NCI-H2196 (cell line): ENCODE data around the gene ARHGAP23.
A peak's percentile ranks its signal among the peaks of the same experiment; 100 is the strongest.
"Not testable (repeated sequence)": the region's sequence is repeated elsewhere in the genome, so short reads cannot be mapped to it uniquely, and the experiment has no call there.

Experiments
- DNase-seq: peaks from one replicate; lab custom pipeline; 2025; ENCODE audit not compliant: unreplicated experiment; lab: John Stamatoyannopoulos, UW

Gene ARHGAP23

DNA sequence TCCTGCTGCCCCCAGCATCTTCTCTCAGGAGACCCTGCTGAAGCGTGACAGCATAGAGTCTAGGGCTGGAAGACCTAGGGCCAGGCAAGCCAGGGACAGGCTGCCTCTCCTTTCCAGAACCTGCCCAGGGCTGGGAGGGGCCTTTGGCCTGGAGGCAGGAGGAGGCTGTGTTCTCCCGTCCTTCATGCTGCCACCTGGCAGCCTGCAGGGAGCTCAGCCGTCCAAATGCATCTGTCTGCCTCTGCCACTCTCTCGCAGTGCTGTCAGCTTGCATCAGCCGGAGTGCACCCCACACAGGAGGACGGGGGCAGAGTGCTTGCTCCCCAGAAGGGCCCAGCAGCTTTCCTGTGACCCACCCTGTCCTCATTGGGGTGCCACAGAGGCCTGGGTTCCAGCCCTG is 31.3 kb downstream of the ARHGAP23 start:
- peak; percentile 6 for DNase-seq

DNA sequence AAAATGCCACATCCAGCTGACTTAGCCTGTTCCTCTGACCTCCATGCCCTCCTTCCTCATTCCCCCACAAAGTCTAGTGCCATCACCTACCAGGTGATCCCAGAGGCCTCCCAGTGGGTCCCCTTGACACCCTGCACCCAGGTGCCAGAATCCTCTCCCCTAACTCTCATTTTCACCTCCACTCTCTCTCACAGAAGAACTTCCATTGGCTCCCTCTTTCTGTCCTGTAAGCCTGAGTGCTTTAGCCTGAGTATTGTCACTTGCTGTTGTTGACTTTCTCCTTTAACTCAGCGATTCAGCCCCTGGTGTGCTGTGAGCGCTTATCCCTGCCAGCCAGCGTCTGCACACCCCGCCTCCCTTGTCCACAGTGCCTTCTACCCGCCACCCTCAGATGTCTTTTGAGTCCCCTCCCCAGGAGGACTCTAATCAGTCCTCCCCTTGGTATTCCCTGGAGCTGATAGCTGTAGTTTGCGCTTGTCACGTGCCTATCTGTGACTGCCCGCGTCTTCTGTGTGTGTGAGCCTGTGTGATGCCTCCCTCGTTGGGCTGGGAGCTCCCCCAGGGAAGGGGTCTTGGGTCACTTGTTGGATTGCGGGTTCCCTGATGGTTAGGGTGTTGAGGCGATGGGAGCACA is 31.9 kb downstream of the ARHGAP23 start:
- DNase-seq = no peak

DNA sequence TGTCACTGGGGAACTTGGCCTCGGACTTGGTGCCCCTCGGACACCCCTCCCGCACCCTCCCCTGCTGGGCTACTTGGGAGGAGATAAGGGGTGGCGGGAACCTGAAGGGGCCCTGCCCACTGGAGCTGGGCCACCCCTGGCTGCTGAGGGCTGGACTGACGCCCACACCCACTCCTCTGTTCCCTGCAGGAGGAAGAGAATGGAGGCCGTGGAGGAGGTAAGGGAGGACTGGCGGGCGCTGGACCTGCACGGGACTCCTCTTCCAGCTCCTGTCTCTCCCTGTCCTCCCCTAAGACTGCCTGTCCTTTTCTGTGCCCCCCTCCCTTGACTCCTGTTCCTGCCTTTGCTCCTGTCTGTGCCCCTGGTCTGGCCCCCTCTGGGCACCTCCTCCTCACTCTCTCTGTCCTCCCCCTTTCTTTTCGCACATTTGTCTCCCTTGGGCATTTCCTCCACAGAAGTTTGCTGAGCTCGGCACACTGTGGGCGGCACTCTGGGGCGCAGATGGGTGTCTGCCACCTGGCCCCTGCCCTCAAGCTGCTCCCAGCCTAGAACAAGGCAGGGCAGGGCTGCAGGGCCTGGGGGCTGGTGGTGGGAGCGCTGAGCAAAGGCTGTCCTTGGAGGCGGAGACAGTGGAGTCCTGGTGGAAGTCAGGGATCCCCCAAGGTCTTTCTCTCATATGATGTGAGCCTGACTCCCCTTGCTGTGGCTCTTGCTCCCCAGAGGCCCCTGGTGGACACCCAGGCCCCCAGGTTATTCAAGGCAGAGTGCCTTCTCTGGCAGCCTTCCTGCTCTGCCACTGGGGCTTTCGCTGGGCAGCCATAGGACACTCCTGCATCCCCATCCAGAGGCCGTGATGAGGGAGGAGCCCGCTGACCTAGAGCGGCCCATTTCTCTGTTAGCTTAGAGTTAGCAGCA is 32.7 kb downstream of the ARHGAP23 start:
- DNase-seq = no peak

DNA sequence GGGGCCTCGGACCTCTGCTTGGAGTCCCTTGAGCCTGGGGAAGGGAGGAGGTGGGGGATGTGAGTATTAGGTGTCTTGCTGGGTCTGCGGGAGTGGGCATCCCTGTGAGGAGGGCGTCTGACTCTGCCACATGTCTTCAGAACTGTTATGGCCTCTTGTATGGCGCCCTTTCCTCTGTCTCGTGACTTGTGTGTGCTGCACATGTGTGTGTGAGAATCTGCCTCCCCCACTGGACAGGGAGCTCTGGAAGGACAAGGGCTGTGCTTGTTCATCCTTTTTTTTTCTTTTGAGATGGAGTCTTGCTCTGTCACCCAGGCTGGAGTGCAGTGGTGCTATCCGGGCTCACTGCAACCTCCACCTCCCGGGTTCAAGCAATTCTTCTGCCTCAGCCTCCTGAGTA is 33.4 kb downstream of the ARHGAP23 start:
- no peak for DNase-seq

DNA sequence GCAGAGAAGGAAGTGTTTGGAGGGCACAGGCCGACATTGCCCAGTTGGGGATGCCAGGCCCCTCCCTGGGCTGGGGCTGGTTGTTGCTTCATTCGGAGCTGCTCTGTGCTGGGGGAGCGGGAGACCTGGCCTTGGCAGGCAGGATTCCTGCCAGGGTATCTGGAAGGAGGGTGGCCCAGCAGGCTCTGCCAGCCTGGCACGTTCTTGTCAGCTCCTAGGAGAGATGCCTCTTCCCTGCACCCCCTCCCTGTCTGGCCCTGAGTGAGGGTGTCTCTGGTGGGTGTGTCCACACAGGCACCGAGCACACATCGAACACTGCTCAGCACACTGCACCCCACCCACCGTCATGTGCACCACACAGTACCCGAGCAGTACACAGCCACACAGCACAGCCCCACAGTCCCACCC is 35.2 kb downstream of the ARHGAP23 start:
- DNase-seq = no peak

DNA sequence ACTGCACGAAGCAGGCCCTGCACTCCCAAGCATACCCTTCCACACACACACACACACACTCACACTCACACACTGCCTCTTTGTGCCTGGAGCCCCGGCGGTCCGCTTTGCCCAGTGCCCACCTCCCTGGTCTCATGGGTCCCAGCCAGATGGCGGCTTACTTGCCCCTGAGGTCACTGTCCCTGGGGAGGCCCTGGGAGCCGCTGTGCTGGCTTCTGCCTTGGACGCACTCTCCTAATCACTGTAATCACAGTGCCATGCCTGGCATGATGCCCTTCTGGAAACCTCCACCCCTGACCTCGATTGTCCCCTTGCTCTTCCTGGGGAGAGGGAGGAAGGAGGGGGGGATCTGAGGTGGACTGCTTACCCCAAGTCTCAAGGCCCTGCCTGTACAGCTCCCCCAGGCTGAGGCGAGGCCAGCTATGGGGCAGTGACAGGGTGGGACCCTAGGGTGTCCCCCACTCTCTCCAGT is 36.0 kb downstream of the ARHGAP23 start:
- DNase-seq = no peak

DNA sequence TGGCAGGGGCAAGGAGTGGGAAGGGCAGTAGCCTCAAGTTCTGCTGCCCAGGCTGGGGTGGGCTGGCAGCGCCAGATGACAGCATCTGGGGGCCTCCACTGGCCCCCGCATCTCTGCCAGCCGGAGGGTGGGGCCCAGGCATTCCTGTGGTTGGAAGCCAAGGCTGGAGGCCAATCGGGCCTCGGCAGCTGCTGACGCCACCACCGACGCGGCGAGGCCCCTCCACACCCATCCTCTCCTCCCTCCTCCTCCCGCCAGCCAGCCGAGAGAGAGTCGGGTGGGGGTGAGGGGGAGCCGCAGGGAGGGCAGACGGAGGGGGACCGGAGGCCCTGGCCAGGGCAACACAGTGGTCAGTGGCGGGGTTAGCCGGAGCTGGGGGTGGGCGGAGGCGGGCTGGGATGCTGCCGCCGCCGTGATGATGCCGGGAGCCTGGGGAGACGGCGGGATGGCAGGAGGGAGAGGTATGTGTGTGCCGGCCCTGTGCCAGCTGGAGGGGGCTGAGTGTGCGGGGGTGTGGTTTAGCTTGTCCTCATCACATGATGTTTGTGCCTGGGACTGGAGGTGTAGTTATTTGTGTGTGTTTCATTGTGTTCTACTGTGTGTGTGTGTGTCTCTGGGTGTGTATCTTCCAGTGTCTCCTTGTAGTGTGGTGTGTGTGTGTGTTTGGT is 36.6 kb downstream of the ARHGAP23 start:
- DNase-seq = no peak

DNA sequence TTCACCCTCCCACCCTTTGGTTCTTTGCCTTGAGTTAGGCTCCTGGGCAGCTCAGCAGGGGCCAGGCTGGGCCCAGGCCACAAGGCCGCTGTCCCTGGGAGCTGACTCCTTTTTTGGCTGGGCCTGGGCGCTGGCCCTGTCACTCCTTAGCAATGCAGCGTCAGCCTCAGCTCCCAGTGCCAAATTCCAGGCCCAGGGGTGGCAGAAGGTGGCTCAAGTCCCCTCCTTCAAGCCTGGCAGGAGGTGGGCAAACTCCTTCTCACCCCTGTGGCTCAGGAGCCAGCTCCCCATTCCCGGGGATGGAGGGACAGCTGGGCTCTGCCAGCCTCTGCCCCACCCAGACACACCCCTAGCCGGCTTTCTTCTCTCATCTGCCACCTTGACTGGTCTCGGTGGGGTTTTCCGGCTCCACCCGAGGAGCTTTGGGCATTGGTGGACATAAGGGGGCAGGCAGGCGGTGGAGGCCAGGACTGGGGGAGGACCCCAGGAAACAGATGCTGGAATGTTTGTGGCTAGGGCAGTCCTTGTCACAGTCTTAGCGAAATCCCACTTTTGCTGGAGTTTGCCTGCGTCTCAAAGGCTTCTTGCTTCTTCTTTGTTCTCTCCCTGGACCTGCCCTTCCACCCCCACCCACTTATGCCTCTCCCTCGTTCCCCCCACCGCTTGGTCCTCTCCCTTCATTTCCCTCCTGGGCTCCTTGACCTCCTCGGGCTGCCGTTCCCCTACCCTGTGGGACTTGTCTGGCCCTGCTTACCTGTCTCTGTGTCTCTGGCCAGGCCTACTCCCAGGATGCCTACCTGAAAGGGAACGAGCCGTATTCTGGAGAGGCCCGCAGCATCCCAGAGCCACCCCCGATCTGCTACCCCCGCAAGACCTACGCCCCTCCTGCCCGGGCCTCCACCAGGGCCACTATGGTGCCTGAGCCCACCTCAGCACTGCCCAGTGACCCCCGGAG is 37.4 kb downstream of the ARHGAP23 start:
- no peak for DNase-seq

DNA sequence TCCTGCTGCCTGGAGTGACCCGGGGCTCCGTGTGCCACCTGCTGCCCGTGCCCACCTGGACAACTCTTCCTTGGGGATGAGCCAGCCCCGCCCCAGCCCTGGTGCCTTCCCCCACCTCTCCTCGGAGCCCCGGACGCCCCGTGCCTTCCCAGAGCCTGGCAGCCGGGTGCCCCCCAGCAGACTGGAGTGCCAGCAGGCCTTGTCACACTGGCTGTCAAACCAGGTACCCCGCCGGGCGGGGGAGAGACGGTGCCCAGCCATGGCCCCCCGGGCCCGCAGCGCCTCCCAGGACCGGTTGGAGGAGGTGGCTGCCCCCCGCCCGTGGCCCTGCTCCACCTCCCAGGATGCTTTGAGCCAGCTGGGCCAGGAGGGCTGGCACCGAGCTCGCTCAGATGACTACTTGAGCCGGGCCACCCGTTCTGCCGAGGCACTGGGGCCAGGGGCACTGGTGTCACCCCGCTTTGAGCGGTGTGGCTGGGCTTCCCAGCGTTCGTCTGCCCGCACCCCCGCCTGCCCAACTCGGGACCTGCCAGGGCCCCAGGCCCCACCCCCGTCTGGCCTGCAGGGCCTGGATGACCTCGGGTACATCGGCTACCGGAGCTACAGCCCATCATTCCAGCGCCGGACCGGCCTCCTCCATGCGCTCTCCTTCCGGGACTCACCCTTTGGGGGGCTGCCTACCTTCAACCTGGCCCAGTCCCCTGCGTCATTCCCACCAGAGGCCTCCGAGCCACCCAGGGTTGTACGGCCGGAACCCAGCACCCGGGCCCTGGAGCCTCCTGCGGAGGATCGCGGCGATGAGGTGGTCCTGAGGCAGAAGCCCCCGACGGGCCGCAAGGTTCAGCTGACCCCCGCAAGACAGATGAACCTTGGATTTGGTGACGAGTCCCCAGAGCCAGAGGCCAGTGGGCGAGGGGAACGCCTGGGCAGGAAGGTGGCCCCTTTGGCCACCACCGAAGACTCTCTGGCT is 38.4 kb downstream of the ARHGAP23 start:
- DNase-seq = no peak

DNA sequence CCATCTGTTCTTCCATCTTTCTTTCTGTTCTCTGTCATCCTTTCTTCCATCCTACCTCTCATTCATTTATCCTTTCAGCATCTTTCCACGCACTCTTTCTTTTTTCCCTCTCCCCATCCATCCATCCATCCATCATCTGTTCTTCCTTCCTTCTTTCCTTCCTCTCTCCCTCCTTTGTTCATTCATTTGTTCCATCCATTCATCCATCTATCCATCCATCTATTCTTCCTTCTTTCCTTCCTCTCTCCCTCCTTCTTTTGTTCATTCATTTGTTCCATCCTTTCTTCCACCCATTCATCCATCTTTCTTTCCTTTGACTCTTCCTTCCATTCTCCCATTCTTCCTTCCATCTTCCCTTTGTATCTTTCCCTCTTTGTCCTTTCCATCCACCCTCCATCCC is 39.2 kb downstream of the ARHGAP23 start:
- no peak for DNase-seq

DNA sequence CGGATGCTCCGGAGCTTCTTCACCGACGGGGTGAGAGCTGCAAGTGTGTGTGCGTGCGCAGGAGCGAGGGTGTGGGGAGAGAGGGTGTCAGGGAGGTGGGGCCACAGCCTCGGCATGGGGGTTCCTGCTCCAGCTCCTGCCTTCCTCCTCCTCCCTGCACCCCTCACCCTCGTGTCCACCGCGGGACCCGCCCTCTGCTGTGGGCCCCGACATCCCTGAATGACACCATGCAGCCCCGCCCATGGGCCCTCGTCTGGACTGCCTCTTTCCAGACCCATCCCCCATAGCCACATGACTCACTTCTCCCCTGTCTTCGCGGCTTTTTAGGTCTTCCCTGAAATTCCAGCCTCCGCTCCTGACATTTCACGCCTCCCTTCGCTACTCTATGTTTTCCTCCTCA is 41.6 kb downstream of the ARHGAP23 start:
- no peak for DNase-seq

DNA sequence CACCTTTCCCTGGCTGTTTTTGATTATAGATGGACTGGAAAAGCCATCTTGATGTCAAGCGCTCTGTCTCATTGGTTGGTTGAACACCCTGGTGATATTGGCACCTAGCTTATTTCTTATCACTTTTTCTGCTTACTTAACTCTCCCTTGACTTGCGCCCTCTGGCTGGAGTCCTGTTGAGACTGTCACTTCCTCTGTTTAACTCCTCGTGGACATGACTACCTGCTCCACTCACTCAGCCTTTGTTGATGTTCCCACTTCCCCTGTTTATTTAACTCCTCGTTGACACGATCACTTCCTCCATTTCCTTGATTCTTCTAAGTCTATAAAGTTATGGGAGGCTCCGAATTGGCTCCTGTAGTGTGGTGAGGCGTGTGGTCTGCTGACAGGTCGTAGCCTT is 43.0 kb downstream of the ARHGAP23 start:
- not testable (repeated sequence) for DNase-seq

DNA sequence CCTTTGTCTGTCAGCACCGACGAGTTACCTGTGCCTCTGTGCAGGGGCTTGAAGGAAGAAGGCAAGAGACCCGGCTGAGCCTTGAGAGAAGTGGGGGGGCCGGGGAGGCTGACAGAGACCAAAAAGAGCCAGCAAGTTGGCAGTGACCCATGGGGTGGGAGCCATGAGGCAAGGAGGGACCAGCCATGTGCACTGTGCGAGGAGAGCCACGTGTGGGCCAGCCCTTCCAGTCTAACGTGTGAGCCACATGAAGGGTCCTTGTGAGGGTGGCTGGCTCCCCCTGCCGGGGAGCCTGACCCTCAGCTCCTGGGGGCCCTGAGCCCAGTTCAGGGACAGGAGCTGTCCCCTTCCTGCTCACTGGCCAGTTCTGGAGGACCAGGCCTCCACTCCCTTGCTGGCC is 46.4 kb downstream of the ARHGAP23 start:
- DNase-seq = not testable (repeated sequence)

DNA sequence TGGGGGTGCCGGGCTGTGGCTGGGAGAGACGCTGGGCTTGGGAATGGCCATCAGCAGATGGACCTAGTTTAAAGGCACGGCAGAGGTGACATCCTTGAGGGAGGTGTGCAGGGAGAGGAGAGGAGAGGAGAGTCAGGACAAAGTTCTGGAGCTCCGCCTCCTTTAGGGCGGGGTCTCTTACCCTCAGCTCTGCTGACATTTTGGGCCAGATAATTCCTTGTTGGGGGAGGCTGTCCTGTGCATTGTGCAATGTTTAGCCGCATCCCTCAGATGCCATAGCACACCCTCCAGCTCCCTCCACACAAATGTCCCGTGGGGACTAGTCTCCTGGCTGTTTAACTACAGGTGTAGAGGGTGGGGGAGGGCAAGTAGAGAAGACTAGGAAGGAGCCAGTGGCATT is 48.3 kb downstream of the ARHGAP23 start:
- DNase-seq = no peak

DNA sequence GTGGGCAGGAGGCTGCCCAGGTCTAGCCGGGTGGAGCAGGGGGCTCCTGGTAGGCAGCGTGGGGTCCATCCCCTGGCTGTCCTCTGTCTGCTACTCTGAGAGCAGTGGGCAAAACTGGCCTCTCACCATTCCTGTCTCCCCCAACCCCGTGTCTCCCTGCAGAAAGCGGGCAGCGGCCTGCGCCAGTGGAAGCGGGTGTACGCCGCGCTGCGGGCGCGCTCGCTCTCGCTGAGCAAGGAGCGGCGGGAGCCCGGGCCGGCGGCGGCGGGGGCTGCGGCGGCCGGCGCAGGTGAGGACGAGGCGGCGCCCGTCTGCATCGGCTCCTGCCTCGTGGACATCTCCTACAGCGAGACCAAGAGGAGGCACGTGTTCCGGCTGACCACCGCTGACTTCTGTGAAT is 49.2 kb downstream of the ARHGAP23 start:
- DNase-seq = not testable (repeated sequence)

DNA sequence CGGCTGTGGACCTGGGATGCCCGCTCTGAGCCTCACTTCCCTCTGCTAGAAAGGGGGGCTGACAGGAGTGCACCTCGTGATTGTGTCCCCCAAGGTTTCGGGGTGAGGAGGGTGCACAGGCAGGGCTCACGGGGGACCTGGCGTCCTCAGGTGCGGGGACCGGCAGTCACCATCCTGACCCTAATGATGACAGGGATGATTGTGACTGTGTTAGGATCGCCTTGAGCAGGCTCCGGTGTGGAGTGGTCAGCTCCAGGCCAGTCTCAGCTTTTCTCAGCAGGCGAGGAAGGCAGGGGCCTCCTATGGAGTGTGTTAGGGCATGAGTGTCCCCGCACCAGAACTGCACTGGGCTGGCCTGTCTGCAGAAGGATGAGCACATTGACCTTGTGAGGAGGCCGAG is 49.7 kb downstream of the ARHGAP23 start:
- not testable (repeated sequence) for DNase-seq

DNA sequence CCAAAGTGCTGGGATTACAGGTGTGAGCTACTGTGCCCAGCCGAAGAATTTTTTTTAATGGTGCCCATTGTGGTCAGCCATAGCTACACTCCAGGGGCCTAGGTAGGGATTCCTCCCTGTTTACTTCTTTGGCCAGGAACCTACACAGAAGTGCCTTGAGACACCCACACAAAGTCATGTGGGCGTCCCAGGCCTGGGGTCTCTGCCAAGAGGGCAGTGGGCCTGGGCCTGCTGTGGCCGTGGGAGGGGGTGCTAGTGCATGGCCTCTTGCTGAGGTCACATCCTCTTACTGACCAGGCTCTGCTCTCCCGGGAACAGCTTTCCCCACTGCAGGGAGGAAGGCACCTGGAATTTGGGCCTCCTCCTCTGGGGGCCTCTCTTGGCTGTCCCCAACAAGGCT is 50.4 kb downstream of the ARHGAP23 start:
- not testable (repeated sequence) for DNase-seq

DNA sequence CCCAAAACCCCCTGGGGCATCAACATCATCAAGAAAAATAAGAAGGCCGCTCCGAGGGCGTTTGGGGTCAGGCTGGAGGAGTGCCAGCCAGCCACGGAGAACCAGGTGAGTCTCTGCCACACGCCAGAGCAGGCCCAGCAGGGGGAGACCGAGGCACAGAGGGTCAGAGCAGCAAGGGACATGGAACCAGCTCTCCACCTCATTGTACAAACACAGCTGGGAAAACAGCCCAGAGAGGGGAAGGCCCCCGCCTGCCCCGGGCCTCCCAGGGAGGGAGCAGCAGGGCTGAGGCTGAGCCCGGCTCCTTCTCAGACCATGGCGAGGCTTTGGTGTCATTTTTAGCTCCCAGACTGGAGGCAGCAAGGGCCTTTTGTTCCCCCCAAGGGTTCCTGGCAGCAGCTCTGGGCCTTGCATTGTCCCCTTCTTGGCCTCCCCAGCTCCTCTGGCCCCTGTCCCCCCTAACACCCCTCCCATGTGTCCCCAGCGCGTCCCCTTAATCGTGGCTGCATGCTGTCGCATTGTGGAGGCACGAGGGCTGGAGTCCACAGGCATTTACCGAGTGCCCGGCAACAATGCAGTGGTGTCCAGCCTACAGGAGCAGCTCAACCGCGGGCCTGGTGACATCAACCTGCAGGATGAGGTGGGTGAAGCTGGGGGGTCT is 53.9 kb downstream of the ARHGAP23 start:
- peak; percentile 37 for DNase-seq

DNA sequence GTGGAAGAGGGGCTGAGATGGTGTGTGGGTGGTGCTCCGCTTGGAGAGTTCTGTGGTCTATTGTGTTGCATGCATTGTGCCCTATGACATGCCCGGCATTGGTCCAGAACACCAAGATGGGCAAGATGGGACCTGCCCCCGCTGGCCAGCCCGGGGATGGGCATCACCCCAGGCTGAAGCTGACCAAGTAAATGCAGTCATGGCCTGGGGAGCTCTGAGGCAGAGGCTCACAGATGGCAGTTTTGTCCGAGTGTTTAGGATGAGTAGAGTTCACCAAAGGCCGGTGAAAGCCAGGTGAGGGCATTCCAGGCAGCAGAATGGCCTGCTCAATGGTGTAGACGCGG is 54.4 kb downstream of the ARHGAP23 start:
- not testable (repeated sequence) for DNase-seq
